H9 (cell line): Measurements from ENCODE around the gene NUP85. TPM values are rescaled to one million over a fixed set of nuclear protein-coding genes. Genes with fewer than 3 reads are reported as not detected.

ENCODE experiments used
- DNase-seq: peaks from one replicate; pipeline ENCODE4 v3.0.0-alpha.2; 2017
- H2AFZ ChIP-seq: one replicate; pipeline ENCODE4 v1.6.1; 2013; ENCODE audit warnings: mild to moderate bottlenecking, low read length, control low read depth, moderate library complexity
- H2AK5ac ChIP-seq: 2 replicates; pipeline ENCODE4 v1.6.1; 2013; ENCODE audit warnings: low read length, control low read depth, mixed read lengths; ENCODE audit not compliant: insufficient read length
- H2BK120ac ChIP-seq: one replicate; pipeline ENCODE4 v1.6.1; 2013; ENCODE audit warnings: low read depth, mild to moderate bottlenecking, low read length, control low read depth, inconsistent platforms; ENCODE audit not compliant: poor library complexity, severe bottlenecking
- H2BK12ac ChIP-seq: 2 replicates; pipeline ENCODE4 v1.6.1; 2013; ENCODE audit warnings: low read length, control low read depth, mixed read lengths, low read depth; ENCODE audit not compliant: insufficient read length
- H2BK15ac ChIP-seq: 2 replicates; pipeline ENCODE4 v1.6.1; 2013; ENCODE audit warnings: low read depth, low read length, control low read depth
- H2BK20ac ChIP-seq: one replicate; pipeline ENCODE4 v1.6.1; 2013; ENCODE audit warnings: low read depth, mild to moderate bottlenecking, low read length, control low read depth, inconsistent platforms; ENCODE audit not compliant: poor library complexity, severe bottlenecking
- H2BK5ac ChIP-seq: 2 replicates; pipeline ENCODE4 v1.6.1; 2013; ENCODE audit warnings: low read length, control low read depth, mixed read lengths; ENCODE audit not compliant: insufficient read length
- H3K14ac ChIP-seq: 2 replicates; pipeline ENCODE4 v1.6.1; 2013; ENCODE audit warnings: low read length, control low read depth; ENCODE audit not compliant: insufficient read depth
- H3K18ac ChIP-seq: 2 replicates; pipeline ENCODE4 v1.6.1; 2013; ENCODE audit warnings: low read depth, mild to moderate bottlenecking, mixed read lengths, low read length, control low read depth; ENCODE audit not compliant: insufficient read length
- H3K23ac ChIP-seq: 2 replicates; pipeline ENCODE4 v1.6.1; 2013; ENCODE audit warnings: low read length, control low read depth, mixed read lengths, low read depth; ENCODE audit not compliant: insufficient read length
- H3K23me2 ChIP-seq: 2 replicates; pipeline ENCODE4 v1.6.1; 2013; ENCODE audit warnings: low read depth, mild to moderate bottlenecking, mixed read lengths, low read length, control low read depth; ENCODE audit not compliant: insufficient read length, poor library complexity, severe bottlenecking
- H3K27ac ChIP-seq: 2 replicates; pipeline ENCODE4 v1.5.1; 2013; ENCODE audit warnings: low read length, control low read depth, mixed read lengths, low read depth; ENCODE audit not compliant: insufficient read length
- H3K27me3 ChIP-seq: 2 replicates; pipeline ENCODE4 v1.6.1; 2013; ENCODE audit warnings: low read length, control low read depth, inconsistent platforms; ENCODE audit not compliant: insufficient read depth
- H3K4ac ChIP-seq: 2 replicates; pipeline ENCODE4 v1.6.1; 2013; ENCODE audit warnings: low read depth, mild to moderate bottlenecking, control low read depth, inconsistent platforms, low read length, moderate library complexity
- H3K4me1 ChIP-seq: 2 replicates; pipeline ENCODE4 v1.6.1; 2013; ENCODE audit warnings: low read length, control low read depth, inconsistent platforms; ENCODE audit not compliant: insufficient read depth
- H3K4me2 ChIP-seq: 2 replicates; pipeline ENCODE4 v1.6.1; 2013; ENCODE audit warnings: low read length, control low read depth, mixed read lengths; ENCODE audit not compliant: insufficient read length, insufficient read depth
- H3K56ac ChIP-seq: 2 replicates; pipeline ENCODE4 v1.6.1; 2013; ENCODE audit warnings: low read depth, mild to moderate bottlenecking, mixed read lengths, low read length, control low read depth; ENCODE audit not compliant: insufficient read length
- H3K79me1 ChIP-seq: 2 replicates; pipeline ENCODE4 v1.6.1; 2013; ENCODE audit warnings: low read depth, mild to moderate bottlenecking, moderate library complexity, low read length, control low read depth, inconsistent platforms; ENCODE audit not compliant: insufficient read depth, poor library complexity, severe bottlenecking
- H3K79me2 ChIP-seq: 2 replicates; pipeline ENCODE4 v1.6.1; 2013; ENCODE audit warnings: low read length, control low read depth, inconsistent platforms; ENCODE audit not compliant: insufficient read depth
- H3K9ac ChIP-seq: 2 replicates; pipeline ENCODE4 v1.6.1; 2013; ENCODE audit warnings: low read length, control low read depth, mixed read lengths; ENCODE audit not compliant: insufficient read length; ENCODE audit errors: extremely low read depth
- H3K9me3 ChIP-seq: one replicate; pipeline ENCODE4 v1.6.1; 2013; ENCODE audit warnings: low read depth, low read length, inconsistent platforms; ENCODE audit not compliant: control insufficient read depth
- H3T11ph ChIP-seq: one replicate; pipeline ENCODE4 v1.6.1; 2013; ENCODE audit warnings: mild to moderate bottlenecking, low read length, control low read depth, inconsistent platforms
- H4K20me1 ChIP-seq: one replicate; pipeline ENCODE4 v1.6.1; 2013; ENCODE audit not compliant: control insufficient read depth, insufficient read length, insufficient read depth
- H4K5ac ChIP-seq: 2 replicates; pipeline ENCODE4 v1.6.1; 2013; ENCODE audit warnings: low read depth, mild to moderate bottlenecking, mixed read lengths, low read length, control low read depth; ENCODE audit not compliant: insufficient read length
- H4K8ac ChIP-seq: replicated peaks from 2 replicates; pipeline ENCODE4 v1.6.1; 2013; ENCODE audit warnings: low read length, control low read depth, mixed read lengths, low read depth; ENCODE audit not compliant: insufficient read length
- H4K91ac ChIP-seq: 2 replicates; pipeline ENCODE4 v1.6.1; 2013; ENCODE audit warnings: low read depth, mild to moderate bottlenecking, moderate library complexity, mixed read lengths, low read length, control low read depth; ENCODE audit not compliant: insufficient read length
- H3K27ac Mint-ChIP-seq, 3 experiments: 2 replicates in 2 of 3; 3 replicates in 1 of 3; pipeline ENCODE4 v1.8.0; 2020 to 2021; ENCODE audit warnings: mixed read lengths in 3 of 3, mild to moderate bottlenecking in 1 of 3, moderate library complexity in 1 of 3
- H3K27me3 Mint-ChIP-seq: 2 replicates; pipeline ENCODE4 v1.8.0; 2021; ENCODE audit warnings: low read depth, mild to moderate bottlenecking, moderate library complexity, mixed read lengths
- H3K36me3 Mint-ChIP-seq, 3 experiments: 2 replicates in 2 of 3; 3 replicates in 1 of 3; pipeline ENCODE4 v1.8.0; 2020 to 2021; ENCODE audit warnings: low read depth in 3 of 3, mixed read lengths in 3 of 3; ENCODE audit not compliant: insufficient read depth in 1 of 3
- H3K4me1 Mint-ChIP-seq, 2 experiments: 2 replicates each; pipeline ENCODE4 v1.8.0; 2020; ENCODE audit warnings: mixed read lengths in 2 of 2
- H3K4me3 Mint-ChIP-seq, 2 experiments: 2 replicates in 1 of 2; 3 replicates in 1 of 2; pipeline ENCODE4 v1.8.0; 2020 to 2021; ENCODE audit warnings: mild to moderate bottlenecking in 2 of 2, mixed read lengths in 2 of 2, moderate library complexity in 1 of 2
- H3K9me3 Mint-ChIP-seq, 2 experiments: 2 replicates in 1 of 2; 3 replicates in 1 of 2; pipeline ENCODE4 v1.8.0; 2020; ENCODE audit warnings: mild to moderate bottlenecking in 2 of 2, mixed read lengths in 2 of 2, moderate library complexity in 1 of 2
- CTCF ChIP-seq: fragments of 200-600 bp; sonication (generic); conservative IDR thresholded peaks from 3 replicates; pipeline ENCODE4 v1.8.0; 2021; ENCODE audit warnings: antibody characterized with exemption, mild to moderate bottlenecking
- WGBS: extraction: QIAGEN DNeasy Blood & Tissue Kit; methylation state at CpG from one replicate; pipeline ENCODE4 v1.1.7; 2013; ENCODE audit warnings: missing lambda C conversion rate, low lambda C conversion rate, mixed read lengths; ENCODE audit not compliant: insufficient read length; ENCODE audit errors: extremely low coverage; 5-methylcytosine and 5-hydroxymethylcytosine counted together
- total RNA-seq: library from RNA; stranded (reverse); gene quantifications from 2 replicates; pipeline ENCODE4 v1.2.1, GENCODE V29; 2021

Gene NUP85
- total RNA-seq, 1 experiment from 2014 or later, result 145 TPM

- no peak overlapping the region for H2AFZ ChIP-seq
- H4K20me1 ChIP-seq, result no peaks in the 10 kb centered on the region
- no peak overlapping the region for H3K14ac ChIP-seq
- no peak overlapping the region for H2BK5ac ChIP-seq
- H2BK120ac ChIP-seq, result no peak overlapping the region
- no peak overlapping the region for H3K4ac ChIP-seq
- peaks cover 14 to 31% (median 26%) of the 10 kb centered on the region in 3 experiments for H3K36me3 Mint-ChIP-seq
- H4K5ac ChIP-seq, result no peak overlapping the region
- H3K79me1 ChIP-seq, result peaks cover 6% of the 10 kb centered on the region
- H2AK5ac ChIP-seq, result no peak overlapping the region
- peaks cover 10% of the 10 kb centered on the region for H3K23me2 ChIP-seq
- no peaks in the 10 kb centered on the region; the same call in 1 of the 2 replicates for H3K27me3 Mint-ChIP-seq
- no peak overlapping the region for H3K9ac ChIP-seq
- no peaks in the 10 kb centered on the region for H3K9me3 Mint-ChIP-seq
- H4K91ac ChIP-seq, result no peak overlapping the region
- H3K56ac ChIP-seq, result no peak overlapping the region
- no peak overlapping the region for H3T11ph ChIP-seq
- H3K4me2 ChIP-seq, result no peak overlapping the region
- peaks cover 28% of the 10 kb centered on the region for H3K79me2 ChIP-seq
- H3K27ac ChIP-seq, result no peak overlapping the region
- H3K27me3 ChIP-seq, result no peaks in the 10 kb centered on the region
- H3K9me3 ChIP-seq, result no peaks in the 10 kb centered on the region
- no peak overlapping the region; a peak in 1 of 7 replicates for H3K27ac Mint-ChIP-seq
- TF ChIP-seq CTCF, result no peak
- no peaks in the 10 kb centered on the region for H3K4me1 ChIP-seq
- peaks cover 12 to 29% of the 10 kb centered on the region in 2 experiments for H3K4me1 Mint-ChIP-seq
- no peak overlapping the region for H4K8ac ChIP-seq
- no CpG with 5 or more reads among the region's 9 CpGs for WGBS
- H2BK12ac ChIP-seq, result no peak overlapping the region
- H3K4me3 Mint-ChIP-seq, result peak overlapping the region; percentile 14 to 83; a peak in 4 of 5 replicates
- no peak for DNase-seq
- no peak overlapping the region for H3K18ac ChIP-seq
- H3K23ac ChIP-seq, result no peak overlapping the region
- no peak overlapping the region for H2BK15ac ChIP-seq
- no peak overlapping the region for H2BK20ac ChIP-seq
Measured at GRCh38 chr17:75183999-75184884, 21.2 kb upstream of the NUP85 start.
